ENCODE results near the gene SZT2. TPM values are rescaled to one million over a fixed set of nuclear protein-coding genes. Genes with fewer than 3 reads are reported as not detected.

Gene SZT2
- total RNA-seq, 1 experiment from 2014 or later = 71.6 TPM

DNA sequence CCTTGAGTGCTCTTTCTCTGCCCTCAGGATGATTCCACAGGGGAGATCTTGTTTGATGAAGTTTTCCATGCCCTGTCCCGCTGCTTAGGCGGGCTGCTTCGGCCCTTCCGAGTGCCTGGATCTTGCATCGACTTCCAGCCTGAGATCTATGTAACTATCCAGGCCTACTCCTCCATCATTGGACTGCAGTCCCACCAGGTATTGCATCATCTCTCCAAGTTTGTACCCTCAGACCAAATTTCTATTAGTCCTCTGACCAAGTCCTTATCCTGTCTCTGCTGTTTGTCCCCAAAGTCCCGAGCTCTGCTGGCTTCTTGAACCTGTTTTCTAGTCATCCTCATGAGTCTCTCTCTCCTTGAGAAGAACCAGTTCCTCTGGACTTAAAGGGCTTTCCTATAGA, 14.7 kb downstream of the SZT2 start:
- no peak for DNase-seq
- intact Hi-C loops (cut with micrococcal nuclease; ENCODE audit: unreplicated experiment) = no loop called here

DNA sequence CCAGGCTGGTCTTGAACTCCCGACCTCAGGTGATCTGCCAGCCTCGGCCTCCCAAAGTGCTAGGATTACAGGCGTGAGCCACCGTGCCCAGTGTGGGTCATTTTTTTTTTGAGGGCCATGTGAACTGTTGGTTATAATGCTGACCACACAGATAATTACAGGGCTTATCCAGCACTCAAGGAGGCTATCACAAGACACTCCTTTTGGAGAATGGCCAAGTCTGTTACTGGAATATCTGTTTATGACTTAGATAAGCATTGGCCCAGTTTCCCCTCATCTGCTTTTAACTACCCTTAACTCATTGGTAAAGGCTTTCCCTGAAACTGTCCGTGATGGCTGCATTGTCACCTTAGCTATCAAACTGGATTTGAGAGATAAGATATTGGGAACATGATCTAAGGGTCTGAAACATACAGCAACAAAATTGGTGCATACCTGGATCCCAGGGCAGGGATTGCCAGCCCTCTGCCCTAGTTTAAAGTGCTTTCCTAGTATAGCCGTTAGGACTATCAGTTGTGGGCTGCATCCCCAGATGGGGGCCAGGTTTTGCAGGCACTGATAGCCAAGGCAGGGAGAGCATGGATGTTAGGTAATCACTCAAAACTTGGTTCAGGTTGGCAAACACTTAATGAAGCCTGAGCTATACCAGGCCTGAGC, 15.6 kb downstream of the SZT2 start:
- Histone ChIP-seq H3K9me2 (ENCODE audit: insufficient read depth) (no peaks in the 10 kb centered on the region), H2AFZ (no peak overlapping the region), H3K4me2 (no peak overlapping the region), H3K9me3 (ENCODE audit: insufficient read depth, low read depth) (no peaks in the 10 kb centered on the region), H3K4me1 (replicated peaks; ENCODE audit: insufficient read depth) (no peaks in the 10 kb centered on the region), H3F3A (ENCODE audit: insufficient read depth, low read depth) (no peaks in the 10 kb centered on the region), H3K27ac (no peak overlapping the region), H3K4me3 (no peak overlapping the region), H3K27me3 (ENCODE audit: insufficient read depth, low read depth) (no peaks in the 10 kb centered on the region), H3K79me2 (ENCODE audit: low read depth) (no peaks in the 10 kb centered on the region), H4K20me1 (ENCODE audit: insufficient read depth) (no peaks in the 10 kb centered on the region), H3K36me3 (ENCODE audit: low read depth) (0 out of 2 replicates have a peak, but pooled peaks cover 14% of the 10 kb centered on the region)
- no peak for TF ChIP-seq EZH2 (IDR thresholded peaks at IDR 0.05; ENCODE audit: low read depth)
- TF ChIP-seq, protein P1, sequence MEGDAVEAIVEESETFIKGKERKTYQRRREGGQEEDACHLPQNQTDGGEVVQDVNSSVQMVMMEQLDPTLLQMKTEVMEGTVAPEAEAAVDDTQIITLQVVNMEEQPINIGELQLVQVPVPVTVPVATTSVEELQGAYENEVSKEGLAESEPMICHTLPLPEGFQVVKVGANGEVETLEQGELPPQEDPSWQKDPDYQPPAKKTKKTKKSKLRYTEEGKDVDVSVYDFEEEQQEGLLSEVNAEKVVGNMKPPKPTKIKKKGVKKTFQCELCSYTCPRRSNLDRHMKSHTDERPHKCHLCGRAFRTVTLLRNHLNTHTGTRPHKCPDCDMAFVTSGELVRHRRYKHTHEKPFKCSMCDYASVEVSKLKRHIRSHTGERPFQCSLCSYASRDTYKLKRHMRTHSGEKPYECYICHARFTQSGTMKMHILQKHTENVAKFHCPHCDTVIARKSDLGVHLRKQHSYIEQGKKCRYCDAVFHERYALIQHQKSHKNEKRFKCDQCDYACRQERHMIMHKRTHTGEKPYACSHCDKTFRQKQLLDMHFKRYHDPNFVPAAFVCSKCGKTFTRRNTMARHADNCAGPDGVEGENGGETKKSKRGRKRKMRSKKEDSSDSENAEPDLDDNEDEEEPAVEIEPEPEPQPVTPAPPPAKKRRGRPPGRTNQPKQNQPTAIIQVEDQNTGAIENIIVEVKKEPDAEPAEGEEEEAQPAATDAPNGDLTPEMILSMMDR (conservative IDR thresholded peaks at IDR 0.05) = no peak
- no TSS peak for BruUV-seq (replicated peaks)
- intact Hi-C loops (cut with micrococcal nuclease; ENCODE audit: unreplicated experiment) = no loop called here
- DNase-seq = no peak
- POLR2A ChIA-PET (ENCODE audit: unreplicated experiment) = no interaction called here
- CTCF ChIA-PET = no interaction called here

More for the DNA sequence above, 14.7 kb downstream of the SZT2 start:
- H3K36me3 ChIP-seq (ENCODE audit: low read depth) = 0 out of 2 replicates have a peak, but pooled peaks cover 14% of the 10 kb centered on the region
- no peaks in the 10 kb centered on the region for H3K27me3 ChIP-seq (ENCODE audit: insufficient read depth, low read depth)
- no peaks in the 10 kb centered on the region for H4K20me1 ChIP-seq (ENCODE audit: insufficient read depth)
- ChIA-PET CTCF (no interaction called here), POLR2A (ENCODE audit: unreplicated experiment) (no interaction called here)
- BruUV-seq (replicated peaks) = no TSS peak
- no peak overlapping the region for H3K27ac ChIP-seq
- H3K4me2 ChIP-seq = no peak overlapping the region
- TF ChIP-seq, protein P1 (conservative IDR thresholded peaks at IDR 0.05) = no peak
- H3F3A ChIP-seq (ENCODE audit: insufficient read depth, low read depth) = no peaks in the 10 kb centered on the region
- H3K79me2 ChIP-seq (ENCODE audit: low read depth) = no peaks in the 10 kb centered on the region
- no peaks in the 10 kb centered on the region for H3K9me3 ChIP-seq (ENCODE audit: insufficient read depth, low read depth)
- no peak overlapping the region for H3K4me3 ChIP-seq
- H3K4me1 ChIP-seq (replicated peaks; ENCODE audit: insufficient read depth) = no peaks in the 10 kb centered on the region
- H3K9me2 ChIP-seq (ENCODE audit: insufficient read depth) = no peaks in the 10 kb centered on the region
- H2AFZ ChIP-seq = no peak overlapping the region

DNA sequence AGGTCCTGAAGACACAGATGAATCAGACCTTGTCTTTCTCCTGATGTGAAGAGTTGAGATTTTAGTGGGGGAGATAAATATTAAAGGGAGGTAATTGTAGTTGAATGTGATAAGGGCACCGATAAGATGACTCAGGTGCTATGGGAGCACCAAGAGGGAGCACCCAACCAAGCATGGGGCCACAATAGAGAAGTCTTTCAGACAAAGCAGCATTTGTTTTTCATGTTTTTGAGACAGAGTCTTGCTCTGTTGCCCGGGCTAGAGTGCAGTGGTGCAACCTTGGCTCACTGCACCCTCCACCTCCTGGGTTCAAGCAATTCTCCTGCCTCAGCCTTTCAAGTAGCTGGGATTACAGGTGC, 16.2 kb downstream of the SZT2 start:
- ChIA-PET CTCF (no interaction called here), POLR2A (ENCODE audit: unreplicated experiment) (interaction anchor here (0.7 kb wide), 2 partner anchors 24 to 502 kb away, joined by 6 to 7 read pairs; no protein-coding TSS in a partner anchor)
- Histone ChIP-seq H3F3A (ENCODE audit: insufficient read depth, low read depth) (no peaks in the 10 kb centered on the region), H3K4me3 (no peak overlapping the region), H3K36me3 (ENCODE audit: low read depth) (0 out of 2 replicates have a peak, but pooled peaks cover 14% of the 10 kb centered on the region), H3K9me3 (ENCODE audit: insufficient read depth, low read depth) (no peaks in the 10 kb centered on the region), H3K4me1 (replicated peaks; ENCODE audit: insufficient read depth) (no peaks in the 10 kb centered on the region), H4K20me1 (ENCODE audit: insufficient read depth) (no peaks in the 10 kb centered on the region), H3K27ac (no peak overlapping the region), H3K9me2 (ENCODE audit: insufficient read depth) (no peaks in the 10 kb centered on the region), H3K4me2 (no peak overlapping the region), H3K79me2 (ENCODE audit: low read depth) (no peaks in the 10 kb centered on the region), H2AFZ (no peak overlapping the region), H3K27me3 (ENCODE audit: insufficient read depth, low read depth) (no peaks in the 10 kb centered on the region)
- TF ChIP-seq, protein P1 (conservative IDR thresholded peaks at IDR 0.05) = no peak
- TF ChIP-seq EZH2 (IDR thresholded peaks at IDR 0.05; ENCODE audit: low read depth) = no peak
- no TSS peak for BruUV-seq (replicated peaks)
- no peak for DNase-seq
- intact Hi-C loops (cut with micrococcal nuclease; ENCODE audit: unreplicated experiment) = no loop called here
